ENCODE measurements around the gene P4HA2.

Gene P4HA2

DNA sequence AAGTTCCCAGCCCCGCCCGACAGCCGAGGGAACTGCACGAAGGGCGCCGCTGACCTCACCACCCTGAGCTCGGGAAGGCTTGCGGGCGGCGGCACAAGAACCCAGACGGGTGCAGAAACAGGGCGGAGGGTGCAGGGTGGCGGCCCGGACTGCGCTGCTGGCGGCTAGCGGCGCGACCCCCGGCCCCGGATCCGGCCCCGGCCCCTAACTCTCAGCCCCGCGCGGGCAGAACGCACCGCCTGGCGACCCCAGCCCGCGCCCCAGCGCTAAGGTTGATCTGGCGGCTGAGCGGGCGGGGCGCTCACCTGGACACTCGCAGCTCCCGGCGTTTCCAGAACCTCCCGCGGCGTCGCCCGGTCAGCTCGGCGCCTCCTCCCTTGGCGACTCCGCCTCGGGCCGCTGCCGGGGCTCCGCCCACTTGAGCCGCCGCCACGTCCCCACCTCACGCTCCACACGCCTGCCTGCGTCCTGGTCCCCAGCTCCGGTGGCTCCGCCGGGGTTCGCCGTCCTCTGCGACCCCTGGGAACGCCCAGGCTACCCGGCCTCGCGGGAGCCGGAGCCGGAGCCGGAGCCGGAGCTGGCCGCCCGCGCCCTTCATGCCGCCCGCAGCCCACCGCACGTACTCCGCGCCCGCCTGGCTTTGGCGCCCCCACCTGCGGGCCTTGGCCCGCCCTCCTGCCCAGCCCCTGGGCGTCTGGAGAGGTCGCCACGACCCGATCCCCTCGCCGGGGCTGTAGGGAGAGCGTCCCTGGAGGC lies at the start of gene P4HA2:
P4HA2 (minus strand) TSS at position 369 of the 756 bp plus-strand sequence. CDS start 9,227 bp downstream, outside the sequence.
- no peak for DNase-seq

DNA sequence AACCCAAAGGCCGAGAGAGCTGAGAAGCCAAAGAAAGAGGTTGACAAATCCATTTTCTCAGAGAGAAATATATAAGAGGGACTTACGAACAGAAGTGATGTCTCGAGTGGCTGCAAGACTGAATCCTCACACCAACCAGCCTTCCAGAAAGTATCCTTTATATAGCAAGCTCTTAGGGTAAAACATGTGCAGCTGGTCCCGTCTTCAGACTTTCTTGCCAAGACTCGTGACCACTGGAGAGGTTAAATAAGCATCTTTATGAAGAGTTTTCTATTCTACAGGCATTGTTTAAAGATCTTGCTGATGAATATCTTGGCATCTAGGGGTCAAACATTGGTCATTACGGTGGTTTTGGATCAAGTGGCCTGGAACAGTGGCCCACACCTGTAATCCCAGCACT lies 49.6 kb upstream of the P4HA2 start:
- no peak for DNase-seq

DNA sequence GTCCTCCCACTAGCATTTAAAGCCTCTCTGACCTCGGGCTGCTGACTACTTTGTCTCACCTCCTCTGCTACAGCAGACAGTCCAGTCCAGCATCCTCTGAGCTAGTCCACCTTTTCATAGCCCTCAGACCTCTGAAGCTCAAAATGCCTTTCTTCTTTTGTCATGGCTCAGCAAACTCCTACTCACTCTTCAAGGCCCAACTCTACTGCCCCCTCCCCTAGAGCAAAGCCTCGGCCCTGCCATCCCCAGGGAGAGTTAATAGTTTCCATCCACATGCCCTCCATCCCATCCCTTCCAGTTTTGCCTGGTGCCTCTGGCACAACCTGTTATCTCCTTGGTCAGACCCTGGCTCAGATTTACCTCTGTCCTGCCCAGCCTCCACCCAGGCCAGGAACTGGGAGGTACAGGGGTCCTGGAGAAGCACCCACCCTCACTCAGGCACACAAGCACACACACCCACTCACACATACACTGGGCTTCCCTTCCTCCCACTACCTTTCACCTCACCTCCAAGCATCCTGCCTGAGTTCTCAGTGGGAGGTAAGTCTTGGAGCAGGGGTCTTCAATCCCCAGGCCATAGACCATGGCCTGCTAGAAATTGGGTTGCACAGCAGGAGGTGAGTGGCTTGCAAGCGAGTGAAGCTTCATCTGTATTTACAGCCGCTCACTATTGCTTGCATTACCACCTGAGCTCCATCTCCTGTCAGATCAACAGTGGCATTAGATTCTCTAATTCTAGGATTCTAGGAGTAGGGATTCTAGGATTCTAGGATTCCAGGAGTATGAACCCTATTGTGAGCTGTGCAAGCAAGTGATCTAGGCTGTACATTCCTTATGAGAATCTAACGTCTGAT lies 47.9 kb upstream of the P4HA2 start:
- no peak for DNase-seq

DNA sequence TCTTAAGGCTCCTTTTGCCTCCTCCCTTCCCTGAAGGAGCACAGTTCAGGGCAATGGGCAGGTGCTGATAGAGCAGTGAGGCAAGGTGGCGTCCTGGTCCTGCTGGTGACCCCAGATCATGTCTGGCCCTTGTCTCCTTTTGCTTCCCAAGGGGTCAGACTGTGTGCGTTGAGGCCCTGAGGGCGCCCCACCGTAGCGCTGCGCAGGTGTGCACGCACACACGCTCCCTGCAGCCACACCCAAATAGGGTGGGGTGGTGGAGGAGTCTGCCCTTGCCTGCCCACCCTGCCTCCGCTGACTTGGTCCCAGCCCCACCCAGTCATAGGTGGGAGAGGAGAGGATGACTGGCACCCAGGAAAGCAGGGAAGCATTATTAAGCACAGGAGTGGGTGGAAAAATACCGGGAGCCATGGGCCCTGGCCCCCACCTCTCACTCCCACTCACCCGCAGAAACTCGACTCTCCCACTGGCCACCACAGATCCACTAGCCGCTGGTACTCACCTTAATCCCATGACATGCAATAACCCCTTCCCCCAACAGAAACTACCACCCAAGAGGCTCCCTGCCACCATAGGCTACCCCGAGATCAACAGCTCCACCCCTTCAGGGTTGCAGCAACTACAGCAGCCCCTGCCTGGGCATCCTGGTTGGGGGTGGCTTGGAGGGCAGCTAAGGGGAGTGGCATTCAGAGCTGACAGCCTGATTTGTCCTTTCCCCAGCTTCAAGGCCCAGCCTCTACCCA lies 46.6 kb upstream of the P4HA2 start:
- no peak for DNase-seq

DNA sequence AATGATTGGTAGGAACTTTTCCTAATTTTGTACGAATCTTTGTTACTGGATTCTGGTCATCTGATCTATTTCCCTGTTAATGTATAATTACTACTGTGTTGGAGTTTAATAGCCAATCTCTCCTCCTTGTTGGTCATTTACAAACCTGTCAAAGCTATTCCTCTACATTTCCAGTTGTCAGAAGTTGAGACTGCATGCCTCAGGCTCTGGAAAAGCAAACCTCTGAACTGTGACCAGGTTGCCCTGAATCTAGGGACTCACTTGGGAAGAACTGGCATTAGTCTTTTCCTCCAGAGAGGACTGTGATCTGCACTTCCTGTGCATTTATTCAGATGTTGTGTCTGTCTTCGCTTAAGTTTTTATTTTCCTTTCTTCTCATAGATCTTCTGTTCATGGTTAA lies 46.0 kb upstream of the P4HA2 start:
- DNase-seq, result no peak

DNA sequence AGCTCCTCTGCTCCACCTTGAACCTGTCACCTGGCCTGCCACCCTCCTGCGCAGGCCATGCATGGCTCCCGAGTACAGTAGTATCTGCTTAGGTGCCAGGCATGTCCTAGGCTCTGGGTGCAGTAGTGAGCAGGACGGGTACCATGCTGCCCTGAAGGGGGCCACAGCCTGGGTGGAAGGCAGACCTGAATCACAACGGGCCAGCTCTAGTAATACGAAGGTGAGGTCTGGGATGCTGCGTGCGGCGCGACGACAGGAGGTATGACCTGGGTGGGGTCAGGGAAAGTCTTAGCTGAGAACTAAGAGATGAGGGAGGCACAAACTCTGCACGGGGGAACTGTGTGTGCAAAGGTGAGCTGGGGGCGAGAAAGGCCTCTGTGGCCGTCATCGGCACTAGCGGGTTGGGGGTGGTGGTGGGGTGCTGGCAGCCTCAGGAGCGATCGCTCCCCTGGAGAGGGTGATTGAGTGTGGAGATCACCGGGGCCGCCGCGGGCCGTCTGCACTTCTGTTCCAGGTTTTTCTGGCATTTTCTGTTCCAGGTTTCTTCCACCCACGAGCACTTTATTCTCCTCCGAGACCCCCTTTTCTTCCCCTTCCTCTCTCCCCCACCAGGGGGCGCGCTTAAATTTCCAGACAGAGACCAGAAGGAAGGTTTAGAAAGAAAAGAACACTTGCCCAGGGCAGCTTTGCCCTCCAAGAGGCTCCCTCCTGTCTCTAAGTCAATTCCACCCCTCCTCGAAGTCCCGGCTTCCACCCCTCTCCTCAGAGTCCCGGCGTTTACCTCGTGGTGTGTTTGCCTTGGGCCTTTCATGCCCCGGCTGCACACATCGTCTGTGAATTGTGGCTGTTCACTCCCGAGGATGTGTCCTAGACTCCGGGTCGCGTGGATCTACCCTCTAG lies 44.9 kb upstream of the P4HA2 start:
- DNase-seq, result no peak

DNA sequence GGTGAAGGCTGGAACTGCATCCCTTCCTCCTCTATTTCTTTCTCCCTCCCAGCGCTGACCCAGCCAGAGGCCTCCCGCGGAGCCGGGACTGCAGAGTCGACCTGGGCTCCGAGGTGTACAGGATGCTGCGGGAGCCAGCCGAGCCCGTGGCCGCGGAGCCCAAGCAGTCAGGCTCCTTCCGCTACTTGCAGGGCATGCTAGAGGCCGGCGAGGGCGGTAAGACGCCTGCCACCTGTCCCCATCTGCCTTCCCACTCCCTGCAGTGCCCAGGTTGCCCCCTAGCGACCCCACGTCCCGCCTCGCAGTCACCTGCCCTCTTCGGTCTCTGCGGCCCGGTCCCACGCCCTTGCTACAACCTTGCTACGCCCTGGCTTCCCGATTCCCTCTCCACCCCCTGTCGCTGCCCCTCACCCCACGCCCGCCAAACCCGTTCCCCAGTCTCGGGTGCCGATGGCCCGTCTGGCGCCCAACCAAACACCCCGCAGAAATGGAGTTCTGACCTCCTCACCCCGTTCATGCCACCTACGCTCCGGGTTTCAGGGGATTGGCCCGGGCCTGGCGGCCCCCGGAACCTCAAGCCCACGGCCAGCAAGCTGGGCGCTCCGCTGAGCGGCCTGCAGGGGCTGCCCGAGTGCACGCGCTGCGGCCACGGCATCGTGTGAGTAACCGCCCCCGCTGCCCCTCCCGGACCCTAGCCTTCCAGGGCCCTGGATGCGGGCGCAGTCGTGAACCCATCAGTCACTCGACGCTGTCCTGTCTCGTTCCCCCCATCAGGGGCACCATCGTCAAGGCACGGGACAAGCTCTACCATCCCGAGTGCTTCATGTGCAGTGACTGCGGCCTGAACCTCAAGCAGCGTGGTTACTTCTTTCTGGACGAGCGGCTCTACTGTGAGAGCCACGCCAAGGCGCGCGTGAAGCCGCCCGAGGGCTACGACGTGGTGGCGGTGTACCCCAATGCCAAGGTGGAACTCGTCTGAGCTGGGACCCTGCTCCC lies 43.9 kb upstream of the P4HA2 start:
- no peak for DNase-seq

DNA sequence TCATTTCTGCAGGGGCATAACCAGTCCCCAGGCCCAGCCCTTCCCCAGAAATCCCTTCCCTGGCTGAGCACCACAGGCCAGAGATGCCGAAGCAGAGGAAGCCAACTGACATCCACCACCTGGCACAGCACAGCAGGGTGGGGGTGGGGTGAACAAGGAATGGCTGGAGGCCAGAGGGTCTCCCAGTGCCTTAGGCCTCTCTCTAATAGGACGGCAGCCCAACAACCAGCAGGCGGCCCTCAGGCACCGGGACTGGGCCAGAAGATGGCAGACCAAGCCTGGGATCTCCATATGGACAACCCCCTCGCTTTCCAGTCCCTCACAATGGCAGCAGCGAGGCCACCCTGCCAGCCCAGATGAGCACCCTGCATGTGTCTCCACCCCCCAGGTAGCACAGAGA lies 43.1 kb upstream of the P4HA2 start:
- no peak for DNase-seq

DNA sequence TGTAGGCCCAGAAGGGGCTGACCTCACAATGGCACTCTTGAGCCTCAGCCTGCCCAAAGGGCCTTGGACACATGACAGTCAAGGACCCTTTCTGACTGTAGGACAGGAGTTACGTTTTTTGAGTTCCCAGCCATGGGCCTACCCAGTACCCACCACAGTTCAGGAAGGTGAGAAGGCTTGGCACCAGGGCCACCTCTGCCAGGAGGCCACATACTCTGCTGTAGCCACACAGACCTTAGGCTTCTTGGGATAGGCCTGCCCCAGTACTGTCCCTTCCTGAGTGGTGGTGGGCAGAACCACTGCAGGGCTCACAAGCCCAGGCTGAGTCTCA lies 42.6 kb upstream of the P4HA2 start:
- no peak for DNase-seq

DNA sequence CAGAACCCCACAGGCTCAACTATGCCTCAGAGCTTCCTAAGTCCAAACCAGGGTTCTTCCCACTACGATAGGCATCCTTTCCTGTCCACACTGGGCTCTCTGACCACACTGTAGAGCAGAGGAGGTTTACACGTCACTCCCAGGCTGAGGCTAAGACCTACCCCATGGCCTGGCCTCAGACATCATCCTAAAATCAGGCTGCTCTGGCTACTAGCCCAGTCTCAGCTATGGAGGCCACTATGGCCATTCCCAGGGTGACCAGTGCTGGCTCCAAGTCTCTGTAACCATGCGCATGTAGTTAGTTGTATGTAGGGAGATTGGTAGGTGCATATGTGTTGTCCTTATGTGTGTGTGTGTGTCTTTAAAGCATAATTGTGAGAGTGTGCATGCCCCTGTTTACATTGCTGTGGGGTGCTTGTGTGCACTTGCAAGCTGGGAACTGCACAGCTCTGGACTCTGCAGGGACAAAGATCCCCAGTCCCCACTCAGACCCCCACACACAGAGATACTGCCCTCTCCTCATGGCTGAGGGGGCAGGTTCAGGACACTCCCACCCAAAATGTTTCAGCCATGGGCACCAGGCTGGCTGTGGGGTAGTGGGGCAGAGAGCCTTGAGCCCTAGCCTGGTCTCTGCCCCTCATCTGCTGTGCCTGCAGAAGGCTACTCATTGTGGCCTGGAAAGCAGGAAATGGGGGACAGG lies 42.1 kb upstream of the P4HA2 start:
- DNase-seq, result no peak

DNA sequence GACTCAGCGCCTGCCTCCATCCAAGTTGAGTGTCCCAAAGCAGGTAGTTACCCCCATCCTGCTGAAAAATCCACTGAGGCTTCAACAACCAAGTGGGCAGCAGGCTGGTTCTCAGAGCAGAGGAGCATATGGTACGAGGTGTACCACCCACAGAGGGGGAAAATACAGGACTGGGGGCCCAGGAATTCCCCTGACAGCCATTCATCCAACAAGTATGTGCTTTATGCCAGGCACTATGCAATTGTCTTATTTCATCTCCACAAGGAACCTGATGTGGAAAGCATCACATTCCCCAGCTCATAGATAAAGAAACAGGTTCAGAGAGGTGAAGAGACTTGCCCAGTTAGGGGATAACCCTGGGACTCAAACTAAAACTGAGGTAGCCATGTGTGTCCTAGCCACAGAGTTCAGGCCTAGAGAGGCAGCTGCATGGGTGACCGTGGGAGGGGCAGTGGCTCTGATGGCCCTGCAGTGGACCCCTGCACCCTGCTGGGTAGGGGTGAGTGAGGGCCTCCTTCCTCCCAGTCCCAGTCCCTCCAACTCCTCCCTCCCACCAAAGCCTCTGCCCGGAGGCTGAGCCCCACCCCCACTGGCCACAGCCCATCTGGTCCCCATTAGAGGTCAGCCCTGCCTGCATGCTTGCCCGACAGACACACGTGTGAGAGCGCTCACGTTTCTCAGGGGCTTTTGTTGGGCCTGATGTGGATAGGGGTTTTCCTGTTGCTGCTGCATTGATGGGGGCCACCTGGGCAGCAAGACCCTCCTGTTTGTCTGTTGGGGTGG lies 41.3 kb upstream of the P4HA2 start:
- DNase-seq, result no peak

DNA sequence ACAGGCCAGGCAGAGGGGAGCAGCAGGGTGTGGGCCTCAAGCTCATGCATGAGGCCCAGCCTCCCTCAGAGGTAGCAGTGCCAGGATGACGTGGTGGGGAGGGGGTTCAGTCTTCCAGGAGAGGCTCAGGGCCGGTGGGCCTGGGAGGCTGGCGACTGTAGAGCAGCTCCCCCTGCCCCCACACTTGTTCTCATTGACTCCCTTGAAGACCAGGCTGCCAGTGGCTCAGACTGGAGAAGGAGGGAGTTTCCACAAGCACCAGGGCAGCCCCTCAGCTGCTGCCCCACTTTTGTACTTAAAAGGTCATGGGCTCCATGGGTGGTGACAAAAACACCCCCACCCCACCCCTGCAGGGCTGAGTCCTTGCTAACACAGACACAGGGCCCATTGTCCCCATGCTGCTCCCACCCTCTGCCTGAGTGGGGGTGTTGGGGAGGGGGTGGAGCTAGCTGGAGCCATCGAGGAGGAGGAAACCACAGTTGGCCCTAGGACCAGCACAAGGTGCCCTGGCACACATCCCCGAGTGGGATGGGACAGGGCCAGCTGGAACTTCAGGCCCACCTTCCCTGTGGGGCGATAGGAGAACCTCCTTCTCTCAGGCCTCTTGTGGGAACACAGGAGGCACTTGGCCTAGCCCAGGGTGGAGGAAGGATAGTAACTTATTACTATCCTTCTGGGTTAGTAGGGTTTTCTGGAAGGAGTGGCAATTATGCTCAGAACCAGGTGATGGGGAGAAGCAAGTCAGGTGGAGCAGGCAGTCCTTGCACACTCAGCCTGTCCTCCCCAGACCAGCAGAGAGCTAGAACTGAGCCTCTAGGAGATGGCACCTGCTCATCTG lies 40.5 kb upstream of the P4HA2 start:
- DNase-seq, result no peak

DNA sequence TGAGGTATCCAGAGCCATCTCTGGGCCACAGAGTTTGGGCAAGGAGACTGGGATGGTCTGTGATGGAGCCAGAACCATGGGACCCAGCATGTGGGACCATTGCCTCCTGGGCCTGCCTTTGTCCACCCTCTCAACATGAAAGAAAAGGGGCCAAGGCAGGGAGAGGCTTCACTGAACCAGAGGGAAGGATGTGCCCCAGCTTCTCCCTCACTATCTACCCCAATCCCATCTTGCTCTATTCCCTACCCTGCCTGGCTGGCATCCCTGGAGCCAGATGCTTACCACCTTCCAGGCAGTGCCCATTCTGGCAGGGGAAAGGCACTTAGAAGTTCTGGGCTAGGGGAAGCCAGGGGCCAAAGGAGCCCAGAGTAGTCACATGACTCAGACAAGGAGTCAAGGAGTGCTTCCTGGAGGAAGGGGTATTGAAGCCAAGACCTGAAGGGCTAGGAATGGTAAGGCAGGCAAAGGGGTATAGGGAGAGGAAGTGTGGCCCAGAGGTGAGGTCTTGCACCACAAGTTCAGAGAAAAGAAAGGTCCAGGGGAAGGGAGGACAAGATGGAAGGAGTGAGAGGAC lies 39.6 kb upstream of the P4HA2 start:
- DNase-seq, result no peak

DNA sequence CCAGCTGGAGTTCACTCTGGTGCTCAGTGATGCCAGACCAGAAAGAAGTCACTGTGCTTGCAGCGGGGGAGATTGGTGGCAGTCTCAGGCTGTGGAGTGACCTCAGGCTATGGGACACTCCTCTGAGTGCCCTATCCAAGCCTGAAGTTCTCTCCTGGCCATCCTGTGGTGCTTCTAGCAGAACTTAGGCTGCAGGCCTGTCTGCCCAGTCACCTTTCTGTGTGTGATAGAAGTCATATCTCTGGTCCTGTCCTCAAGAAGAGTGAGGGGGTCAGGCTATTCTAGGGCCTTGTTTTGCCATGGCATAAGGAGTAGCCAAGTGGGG lies 39.1 kb upstream of the P4HA2 start:
- DNase-seq, result no peak

DNA sequence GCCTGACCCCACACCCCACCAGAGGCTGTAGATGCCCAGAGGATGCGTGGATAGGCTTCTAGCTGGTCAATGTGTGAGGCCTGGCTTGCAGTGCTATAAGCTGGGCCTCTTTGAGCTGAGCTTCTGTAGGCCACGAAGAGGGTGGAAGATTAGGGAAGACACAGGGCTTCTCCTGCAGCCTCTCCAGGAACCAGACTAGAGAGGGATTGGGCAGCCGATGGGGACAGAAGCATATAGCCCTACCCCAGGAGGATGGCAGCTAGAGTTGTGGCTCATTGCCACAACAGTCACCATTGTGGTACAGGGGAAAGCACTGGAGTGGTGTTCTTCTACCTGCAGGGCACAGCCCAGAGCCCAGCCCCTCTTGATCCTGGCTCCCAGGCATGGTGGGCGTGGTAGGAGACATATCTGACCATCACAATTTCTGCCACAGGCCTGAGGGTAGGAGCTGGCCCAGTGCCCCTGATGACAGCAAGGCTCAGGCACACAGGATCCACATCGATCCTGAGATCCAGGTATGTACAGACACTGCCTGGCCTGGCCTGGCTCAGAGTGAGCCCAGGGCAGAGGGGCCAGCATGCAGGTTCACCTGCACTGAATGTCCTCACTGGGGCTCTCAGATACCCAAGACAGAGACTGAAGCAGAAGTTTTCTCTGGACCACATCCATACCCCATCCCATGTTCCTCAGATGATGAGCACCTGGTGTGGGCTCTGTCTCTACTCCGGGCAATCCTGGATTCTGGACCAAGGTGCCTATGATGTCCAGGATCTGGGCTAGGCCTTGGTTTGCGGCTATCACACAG lies 38.6 kb upstream of the P4HA2 start:
- DNase-seq, result no peak

DNA sequence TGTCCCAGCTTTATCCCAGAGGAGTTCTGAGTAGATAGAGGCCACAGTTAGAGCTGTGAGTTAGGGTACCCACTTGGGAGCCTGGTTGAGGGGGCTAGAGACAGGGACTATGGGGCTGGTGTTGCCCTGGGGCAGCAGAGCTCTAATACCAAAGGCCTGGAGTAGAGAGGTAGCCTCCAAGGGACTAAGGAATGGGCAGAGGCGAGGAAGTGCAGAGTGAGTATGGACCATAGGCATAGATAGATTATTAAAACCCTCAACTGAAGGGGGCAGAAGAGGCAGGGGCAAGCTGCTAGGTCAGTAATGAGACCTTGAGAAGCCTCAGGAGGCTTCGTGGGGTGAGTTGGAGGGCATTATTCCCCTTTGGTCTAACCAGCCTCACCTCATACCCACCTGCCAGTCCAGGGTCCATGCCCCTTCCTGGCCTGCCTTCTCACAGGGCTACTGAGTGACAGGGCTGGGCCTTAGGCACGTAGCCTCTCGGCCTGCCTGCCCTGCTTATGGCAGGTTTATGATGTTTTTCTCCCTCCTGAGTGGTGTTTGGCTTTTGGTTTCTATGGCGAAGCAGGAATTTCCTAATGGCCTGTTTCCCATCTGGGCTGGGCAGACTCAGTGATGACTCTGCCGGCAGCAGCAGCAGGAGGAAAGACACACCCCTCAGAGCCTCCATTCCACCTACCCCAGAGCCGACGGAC lies 37.8 kb upstream of the P4HA2 start:
- no peak for DNase-seq

Data from GF-D8 (cell line).